ENCODE results near the gene DOCK10. TPM values are rescaled to one million over a fixed set of nuclear protein-coding genes. Genes with fewer than 3 reads are reported as not detected.

DOCK10 gene
- total RNA-seq, 2 experiments from 2014 or later, result 191 to 198 TPM

DNA sequence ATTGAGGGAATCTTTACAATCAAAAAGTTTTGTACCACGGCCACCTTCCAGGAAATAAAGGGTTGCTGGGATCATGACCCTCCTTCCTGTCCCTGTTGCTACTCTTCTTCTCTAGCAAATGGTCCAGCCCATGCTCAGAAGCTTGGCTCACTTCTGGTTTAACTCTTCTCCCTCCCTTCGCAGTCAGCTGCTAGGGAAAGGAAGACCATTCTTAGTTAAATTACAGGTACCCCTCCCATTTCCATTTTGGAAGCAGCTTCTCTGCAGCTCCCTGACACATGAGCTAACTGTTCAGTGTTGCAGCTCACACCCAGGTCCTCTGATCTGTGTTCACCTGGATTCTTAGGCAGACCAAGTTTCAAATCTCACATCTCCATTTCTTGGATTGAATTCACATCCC is 100.3 kb downstream of the DOCK10 start:
- H3K4me1 Mint-ChIP-seq (ENCODE audit: low read depth), result peaks cover 53% of the 10 kb centered on the region
- TF ChIP-seq, protein P1, sequence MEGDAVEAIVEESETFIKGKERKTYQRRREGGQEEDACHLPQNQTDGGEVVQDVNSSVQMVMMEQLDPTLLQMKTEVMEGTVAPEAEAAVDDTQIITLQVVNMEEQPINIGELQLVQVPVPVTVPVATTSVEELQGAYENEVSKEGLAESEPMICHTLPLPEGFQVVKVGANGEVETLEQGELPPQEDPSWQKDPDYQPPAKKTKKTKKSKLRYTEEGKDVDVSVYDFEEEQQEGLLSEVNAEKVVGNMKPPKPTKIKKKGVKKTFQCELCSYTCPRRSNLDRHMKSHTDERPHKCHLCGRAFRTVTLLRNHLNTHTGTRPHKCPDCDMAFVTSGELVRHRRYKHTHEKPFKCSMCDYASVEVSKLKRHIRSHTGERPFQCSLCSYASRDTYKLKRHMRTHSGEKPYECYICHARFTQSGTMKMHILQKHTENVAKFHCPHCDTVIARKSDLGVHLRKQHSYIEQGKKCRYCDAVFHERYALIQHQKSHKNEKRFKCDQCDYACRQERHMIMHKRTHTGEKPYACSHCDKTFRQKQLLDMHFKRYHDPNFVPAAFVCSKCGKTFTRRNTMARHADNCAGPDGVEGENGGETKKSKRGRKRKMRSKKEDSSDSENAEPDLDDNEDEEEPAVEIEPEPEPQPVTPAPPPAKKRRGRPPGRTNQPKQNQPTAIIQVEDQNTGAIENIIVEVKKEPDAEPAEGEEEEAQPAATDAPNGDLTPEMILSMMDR (IDR thresholded peaks at IDR 0.05), result no peak
- H3K27ac Mint-ChIP-seq, result peak overlapping the region; percentile 86
- no peak for ATAC-seq
- peaks cover 52% of the 10 kb centered on the region for H3K36me3 Mint-ChIP-seq (ENCODE audit: low read depth)
- no peaks in the 10 kb centered on the region for H3K9me3 Mint-ChIP-seq
- ChIA-PET POLR2A (interaction anchor here (0.9 to 13.3 kb wide), 6 partner anchors 10 to 1893 kb away, joined by 3 to 154 read pairs (median 4); partner anchors contain the start of gene DOCK10), CTCF (interaction anchor here (1.2 to 2.3 kb wide), 4 partner anchors 14 to 97 kb away, joined by 3 to 8 read pairs (median 3); no protein-coding TSS in a partner anchor)
- DNase-seq, result no peak
- intact Hi-C loops (cut with micrococcal nuclease), result no loop called here
- peak overlapping the region; percentile 59 for H3K4me3 Mint-ChIP-seq
- no peaks in the 10 kb centered on the region for H3K27me3 Mint-ChIP-seq

GRCh38 chr2:224940618-224941017 is 101.7 kb downstream of the DOCK10 start:
- Mint-ChIP-seq H3K9me3 (no peaks in the 10 kb centered on the region), H3K4me1 (ENCODE audit: low read depth) (peaks cover 63% of the 10 kb centered on the region), H3K27ac (peak overlapping the region; percentile 79), H3K4me3 (peak overlapping the region; percentile 47), H3K27me3 (no peaks in the 10 kb centered on the region), H3K36me3 (ENCODE audit: low read depth) (peaks cover 52% of the 10 kb centered on the region)
- peak; percentile 61 for DNase-seq
- ATAC-seq, result peak; percentile 46
- intact Hi-C loops (cut with micrococcal nuclease), result no loop called here
- ChIA-PET POLR2A (interaction anchor here (1.0 to 13.3 kb wide), 5 partner anchors 8 to 100 kb away, joined by 3 to 154 read pairs (median 5); partner anchors contain the start of gene DOCK10), CTCF (interaction anchor here (1.4 to 2.3 kb wide), 2 partner anchors 13 to 15 kb away, joined by 4 to 8 read pairs; no protein-coding TSS in a partner anchor)
- TF ChIP-seq, protein P1 (IDR thresholded peaks at IDR 0.05), result no peak

DNA sequence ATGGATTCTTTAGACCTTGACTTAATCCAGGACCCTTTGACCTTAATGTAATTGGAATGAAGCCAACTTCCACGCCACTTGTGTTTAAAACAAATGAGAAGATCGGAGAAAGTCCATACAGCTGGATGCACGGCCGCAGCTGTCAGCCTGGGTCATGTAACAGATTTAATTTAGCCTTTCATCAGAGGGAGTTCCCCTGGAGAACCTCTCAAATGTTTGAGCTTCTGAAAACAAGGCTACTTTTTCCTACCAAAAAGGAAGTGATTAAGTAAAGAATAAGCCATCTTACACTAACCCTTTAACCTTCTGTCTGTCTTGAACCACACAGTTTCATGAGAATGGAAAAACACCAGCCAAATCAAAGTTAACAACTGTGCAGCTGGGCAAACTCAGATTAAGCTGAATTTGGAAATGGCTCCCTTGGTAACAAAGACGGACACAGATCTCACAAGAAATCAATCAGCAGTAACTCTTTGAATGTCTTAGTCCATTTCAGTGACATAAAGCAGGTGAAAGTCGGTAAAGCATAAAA is 103.6 kb downstream of the DOCK10 start:
- Mint-ChIP-seq H3K4me1 (ENCODE audit: low read depth) (peaks cover 76% of the 10 kb centered on the region), H3K4me3 (peak overlapping the region; percentile 67), H3K27ac (peak overlapping the region; percentile 87), H3K36me3 (ENCODE audit: low read depth) (peaks cover 52% of the 10 kb centered on the region), H3K9me3 (no peaks in the 10 kb centered on the region), H3K27me3 (no peaks in the 10 kb centered on the region)
- ATAC-seq, result peak; percentile 79
- intact Hi-C loops (cut with micrococcal nuclease), result no loop called here
- ChIA-PET CTCF (interaction anchor here (0.8 to 4.2 kb wide), 8 partner anchors 8 to 71 kb away, joined by 3 to 27 read pairs (median 4); no protein-coding TSS in a partner anchor), POLR2A (interaction anchor here (0.9 to 13.3 kb wide), 6 partner anchors 8 to 102 kb away, joined by 4 to 154 read pairs (median 4); partner anchors contain the start of gene DOCK10)
- DNase-seq, result peak; percentile 71
- TF ChIP-seq, protein P1 (IDR thresholded peaks at IDR 0.05), result no peak

DNA sequence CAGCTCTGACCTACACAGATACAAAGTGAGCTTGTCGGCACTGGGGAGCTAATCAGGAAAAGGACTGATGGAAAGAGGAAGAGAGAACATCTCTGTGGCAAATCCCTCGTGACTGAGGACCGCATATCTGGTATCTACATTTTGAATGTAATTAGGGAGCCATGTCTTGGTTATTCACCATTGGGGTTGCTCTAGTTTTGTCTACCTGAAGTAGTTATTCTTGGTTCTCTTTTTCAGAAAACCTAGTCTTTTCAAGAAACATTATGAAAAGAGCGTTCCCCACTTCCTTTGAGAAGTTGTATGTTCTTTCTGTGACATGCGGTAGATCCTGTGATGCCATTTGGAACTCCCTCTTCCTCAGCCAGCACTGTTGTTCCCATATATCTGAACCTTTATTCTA is 104.4 kb downstream of the DOCK10 start:
- intact Hi-C loops (cut with micrococcal nuclease), result no loop called here
- ATAC-seq (no peak), DNase-seq (no peak)
- Mint-ChIP-seq H3K27ac (peak overlapping the region; percentile 87), H3K27me3 (no peaks in the 10 kb centered on the region), H3K4me1 (ENCODE audit: low read depth) (peaks cover 80% of the 10 kb centered on the region), H3K9me3 (no peaks in the 10 kb centered on the region), H3K36me3 (ENCODE audit: low read depth) (peaks cover 55% of the 10 kb centered on the region), H3K4me3 (peak overlapping the region; percentile 67)
- TF ChIP-seq, protein P1 (IDR thresholded peaks at IDR 0.05), result no peak
- ChIA-PET POLR2A (interaction anchor here (0.9 to 13.3 kb wide), 5 partner anchors 11 to 103 kb away, joined by 4 to 154 read pairs (median 7); partner anchors contain the start of gene DOCK10), CTCF (interaction anchor here (0.9 to 4.2 kb wide), 4 partner anchors 9 to 71 kb away, joined by 3 to 27 read pairs (median 8); no protein-coding TSS in a partner anchor)

Measured in activated CD8-positive, alpha-beta T cell treated with anti-CD3 and anti-CD28 coated beads for 36 hours (primary cell).